NCI-H128 (cell line): ENCODE data around the gene CFAP100.

Experiments used
- DNase-seq: peaks from one replicate; lab custom pipeline; 2025; ENCODE audit not compliant: unreplicated experiment; lab: John Stamatoyannopoulos, UW

The CFAP100 gene

DNA sequence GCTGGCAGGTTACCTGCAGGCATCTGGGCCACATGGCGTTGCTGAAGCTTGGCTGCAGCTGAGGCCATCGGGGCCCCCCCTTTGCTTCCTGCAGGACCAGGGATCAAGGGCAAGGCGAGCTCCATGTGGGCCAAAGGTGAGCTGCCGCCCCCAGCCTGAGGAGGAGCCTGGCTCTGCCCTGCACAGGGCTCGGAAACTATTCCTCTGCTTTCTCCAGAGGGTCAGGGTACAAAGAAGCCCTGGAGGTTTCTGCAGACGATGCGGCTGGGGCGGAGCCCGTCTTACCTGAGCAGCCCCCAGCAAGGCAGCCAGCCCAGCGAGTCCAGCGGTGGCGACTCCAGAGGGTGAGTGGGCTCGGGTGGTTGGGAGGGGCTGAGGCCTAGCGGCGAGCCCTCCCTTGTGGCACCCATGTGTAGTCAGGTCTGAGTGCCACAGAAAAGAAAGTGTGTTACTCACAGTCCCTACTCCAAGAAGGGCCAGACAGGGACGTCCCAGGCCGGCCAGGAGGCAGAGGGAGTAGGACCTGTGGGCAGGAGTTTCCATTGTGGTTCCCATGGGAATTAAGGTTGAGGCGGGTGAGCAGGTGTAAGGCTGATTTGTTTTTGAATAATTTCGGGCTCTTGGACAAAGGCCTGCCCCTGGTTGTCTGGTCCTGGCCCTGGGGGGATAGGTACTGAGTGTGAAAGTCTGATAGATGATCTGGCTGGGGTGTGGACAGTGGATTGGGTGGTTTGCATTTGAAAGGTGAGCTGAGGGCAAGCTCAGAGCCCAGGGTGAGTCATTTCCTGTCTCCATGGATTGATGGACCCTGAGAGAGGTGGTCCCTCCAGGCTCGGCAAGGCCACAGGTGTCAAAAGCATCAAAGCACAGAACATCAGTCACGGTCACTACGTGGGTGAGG is 25.4 kb downstream of the CFAP100 start:
- no peak for DNase-seq

DNA sequence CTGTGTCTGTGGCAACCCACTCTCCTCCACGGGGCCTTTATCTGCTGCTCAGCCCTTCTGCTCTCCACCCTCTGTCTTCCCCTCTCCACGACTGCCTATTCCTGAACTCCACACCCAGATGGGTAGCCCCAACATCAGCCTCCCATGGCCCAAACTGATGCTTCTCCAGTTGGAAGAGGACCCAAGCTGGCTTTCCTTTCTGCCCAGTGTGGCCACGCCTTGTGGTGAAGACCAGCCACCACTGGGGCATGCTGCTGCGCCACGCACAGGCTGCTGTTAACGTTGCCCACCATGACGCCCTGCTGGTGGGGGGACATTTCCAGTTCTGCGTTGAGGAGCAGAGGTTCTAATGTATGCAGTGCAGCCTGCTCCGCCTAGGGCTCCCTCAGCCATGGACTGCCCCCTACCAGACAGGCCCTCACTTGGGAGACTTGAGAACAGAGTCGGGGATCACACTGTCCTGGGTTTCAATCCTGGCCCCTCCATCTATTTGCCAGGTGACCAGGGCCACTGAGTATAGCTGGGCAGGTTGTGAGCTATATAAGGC is 26.9 kb downstream of the CFAP100 start:
- DNase-seq: no peak

DNA sequence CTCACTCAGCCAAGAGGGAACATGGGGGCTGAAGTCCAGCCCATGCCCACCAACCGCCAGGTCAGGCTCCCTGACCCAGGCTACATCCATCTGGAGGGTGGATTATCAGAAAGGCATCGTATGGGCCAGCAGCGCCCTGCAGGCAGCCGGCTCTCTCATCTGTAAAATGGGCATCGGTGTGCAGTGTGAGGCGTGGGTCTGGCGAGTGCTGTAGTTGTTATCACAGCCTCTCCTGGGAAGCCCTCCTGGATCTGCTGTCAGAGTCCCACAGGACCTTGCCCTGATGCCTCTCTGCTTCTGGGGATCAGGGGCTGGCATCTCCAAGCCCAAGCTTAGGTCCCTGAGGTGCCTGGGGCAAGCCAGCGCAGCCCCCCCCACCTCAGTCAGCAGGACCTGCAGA is 27.4 kb downstream of the CFAP100 start:
- no peak for DNase-seq

DNA sequence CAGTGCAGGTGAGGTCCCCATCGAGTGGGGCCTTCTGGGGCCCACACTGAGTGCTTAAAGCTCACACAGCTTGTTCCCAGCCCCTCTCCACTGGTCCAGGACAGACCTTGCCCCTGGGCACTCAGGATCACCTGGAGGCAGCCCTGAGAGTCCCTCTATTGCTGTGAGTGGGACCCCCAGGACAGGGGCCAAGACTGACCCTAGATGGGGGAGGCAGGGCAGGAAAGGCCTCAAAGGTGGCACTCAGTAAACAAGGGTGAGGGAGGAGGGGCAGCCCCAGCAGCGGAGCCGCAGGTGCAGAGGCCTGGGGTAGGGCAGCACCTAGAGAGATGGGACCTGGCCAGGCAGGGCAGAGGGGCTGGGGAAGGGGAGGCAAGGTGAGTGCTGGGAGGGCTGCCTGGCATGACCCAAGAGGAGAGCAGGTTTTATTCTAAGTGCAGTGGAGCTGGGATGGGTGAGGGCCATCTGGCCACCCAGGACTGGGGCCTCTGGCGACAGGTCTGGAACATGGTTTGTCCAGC is 27.9 kb downstream of the CFAP100 start:
- DNase-seq: no peak

DNA sequence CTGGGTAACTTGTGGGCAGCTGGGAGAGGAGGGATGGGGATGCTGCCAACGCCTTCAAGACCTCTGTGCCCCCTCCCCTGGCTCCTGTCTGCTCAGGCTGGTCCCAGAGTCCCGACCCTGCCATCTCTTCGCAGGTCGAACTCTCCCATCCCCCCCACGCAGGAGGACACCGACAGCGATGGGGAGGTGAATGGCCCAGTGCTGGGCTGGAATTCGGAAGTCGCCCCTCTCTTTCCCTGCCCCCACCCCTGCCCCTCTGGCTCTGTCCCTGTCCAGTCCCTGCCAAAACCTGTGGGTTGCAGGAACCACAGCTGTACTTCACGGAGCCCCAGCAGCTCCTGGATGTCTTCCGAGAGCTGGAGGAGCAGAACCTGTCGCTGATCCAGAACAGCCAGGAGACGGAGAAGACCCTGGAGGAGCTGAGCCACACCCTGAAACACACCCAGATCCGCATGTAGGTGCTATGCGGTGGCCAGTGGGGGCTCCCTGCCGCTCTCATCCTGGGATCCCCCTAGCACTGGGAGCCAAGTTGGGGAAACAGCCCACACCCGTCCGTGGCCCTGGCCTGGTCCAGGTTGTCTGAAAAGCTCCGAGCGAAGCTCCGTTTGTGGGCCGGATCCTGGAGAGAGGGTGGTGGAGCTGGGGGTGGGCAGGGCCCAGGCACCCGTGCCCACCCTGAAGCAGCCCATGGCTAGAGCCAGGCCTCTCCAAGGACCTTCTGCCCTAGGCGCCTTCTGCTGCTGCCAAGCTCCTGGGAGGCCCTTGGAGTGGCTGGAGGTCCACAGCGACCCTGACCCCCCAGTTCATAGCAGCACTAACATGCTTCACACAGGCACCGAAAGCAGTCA is 28.7 kb downstream of the CFAP100 start:
- DNase-seq: no peak

- no peak for DNase-seq
Measured at GRCh38 chr3:126424039-126424717, 29.5 kb downstream of the CFAP100 start.

GRCh38 chr3:126424751-126425150 is 30.0 kb downstream of the CFAP100 start:
- DNase-seq: no peak

GRCh38 chr3:126431103-126431534 is 36.4 kb downstream of the CFAP100 start:
- no peak for DNase-seq

GRCh38 chr3:126432361-126433104 is 37.8 kb downstream of the CFAP100 start:
- DNase-seq: no peak

DNA sequence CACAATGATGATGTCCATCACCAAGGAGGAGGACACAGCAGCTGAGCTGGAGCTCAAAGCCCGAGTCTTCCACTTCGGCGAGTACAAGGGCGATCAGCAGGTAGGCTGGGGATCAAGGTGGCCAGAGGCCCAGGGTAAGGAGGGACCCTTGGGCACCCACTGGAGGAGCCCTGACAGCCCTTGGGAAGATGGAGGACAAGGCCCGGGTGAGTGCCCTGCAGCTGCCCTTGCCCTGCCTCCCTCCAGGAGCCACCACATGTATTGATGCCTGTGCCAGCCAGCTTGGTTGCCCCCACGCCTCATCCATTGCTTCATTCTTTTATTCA is 38.4 kb downstream of the CFAP100 start:
- no peak for DNase-seq

GRCh38 chr3:126433496-126434263 is 39.0 kb downstream of the CFAP100 start:
- no peak for DNase-seq

- no peak for DNase-seq
Measured at GRCh38 chr3:126434264-126434590, 39.5 kb downstream of the CFAP100 start.

- DNase-seq: no peak
Measured at GRCh38 chr3:126434931-126435411, 40.3 kb downstream of the CFAP100 start.

GRCh38 chr3:126435456-126436315 is 41.0 kb downstream of the CFAP100 start:
- DNase-seq: no peak

- no peak for DNase-seq
Measured at GRCh38 chr3:126436826-126437717, 42.4 kb downstream of the CFAP100 start.

- DNase-seq: no peak
Measured at GRCh38 chr3:126438186-126438585, 43.5 kb downstream of the CFAP100 start.

DNA sequence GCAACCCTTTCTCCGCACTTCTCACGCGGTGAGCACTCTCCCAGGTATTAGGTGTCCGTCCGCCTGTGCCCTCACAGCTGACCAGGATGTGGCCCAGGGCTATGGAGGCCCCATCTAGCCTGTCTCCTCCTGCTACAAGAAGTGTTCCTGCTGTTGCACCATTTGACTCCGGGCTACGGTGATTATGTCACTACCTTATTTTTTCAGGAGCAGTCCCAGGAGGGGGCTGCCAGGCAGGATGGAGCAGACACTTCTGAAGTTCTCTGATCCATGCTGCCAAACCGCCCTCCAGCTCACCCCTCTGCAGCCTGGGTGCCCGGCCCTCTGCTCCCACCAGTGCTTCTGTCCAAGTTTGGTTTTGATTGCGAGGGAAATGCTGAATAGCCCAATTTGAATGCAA is 44.0 kb downstream of the CFAP100 start:
- DNase-seq: no peak
